HCT116 (cell line): ENCODE measurements around the gene SDCCAG8. TPM values are rescaled to one million over a fixed set of nuclear protein-coding genes. Genes with fewer than 3 reads are reported as not detected.

Experiments
- ATAC-seq: fragments of 200-7000 bp; cut with Tn5 transposase; 2 replicates; pipeline ENCODE4 v1.9.1; 2020; ENCODE audit warnings: mild to moderate bottlenecking, moderate library complexity
- BruUV-seq: library from RNA; stranded (reverse); fragments of 400-500 nt; replicated peaks from 2 replicates; lab custom pipeline; 2021; lab: Mats Ljungman, UMichigan
- CTCF ChIA-PET: fragments of 300-600 bp; sonication (Branson Sonifier 250); formaldehyde crosslinking; loops from one replicate; lab custom pipeline; 2021; ENCODE audit warnings: antibody characterized with exemption; lab: Charles Lee
- POLR2A ChIA-PET: fragments of 300-600, 350-600 bp; sonication (Branson Sonifier 250); formaldehyde crosslinking; loops from one replicate; lab custom pipeline; 2021; ENCODE audit warnings: antibody characterized with exemption; lab: Charles Lee
- RAD21 ChIA-PET, 2 experiments: fragments of 300-600 bp; sonication (Branson Sonifier 250); formaldehyde crosslinking; loops; one replicate each; lab custom pipeline; 2023; ENCODE audit warnings: low total read pairs in 2 of 2; ENCODE audit not compliant: uncharacterized antibody in 2 of 2, unreplicated experiment in 2 of 2, low non-redundant PET in 1 of 2; lab: Charles Lee
- DNase-seq: peaks from one replicate; pipeline ENCODE4 v3.0.0-alpha.2; 2010; ENCODE audit warnings: low read depth, low spot score
- H2AFZ ChIP-seq: fragments of 200-600 bp; shearing (Covaris generic), sonication (generic); 2 replicates; pipeline ENCODE4 v1.6.1; 2017; ENCODE audit warnings: low read depth, mixed run types, mixed read lengths, antibody characterized with exemption, low read length; ENCODE audit not compliant: poor library complexity, severe bottlenecking
- H3K27ac ChIP-seq: 2 replicates; pipeline ENCODE4 v1.5.1; 2012; ENCODE audit warnings: low read depth, low read length
- H3K27me3 ChIP-seq: fragments of 200-600 bp; sonication (generic); 2 replicates; pipeline ENCODE4 v1.6.1; 2016; ENCODE audit warnings: mixed run types, low read length, mixed read lengths; ENCODE audit not compliant: insufficient read depth
- H3K36me3 ChIP-seq, 2 experiments: fragments of 200-500 bp in 1 of 2; fragments of 200-600 bp in 1 of 2; sonication (Bioruptor generic) in 1 of 2; sonication (generic) in 1 of 2; 2 replicates each; pipeline versions ENCODE4 v1.5.1 to v1.6.1; 2014 to 2016; ENCODE audit warnings: low read length in 2 of 2, inconsistent platforms in 1 of 2, mixed read lengths in 1 of 2, mixed run types in 1 of 2; ENCODE audit not compliant: insufficient read depth in 2 of 2, control insufficient read depth in 1 of 2
- H3K4me1 ChIP-seq, 2 experiments: fragments of 200-600 bp in 1 of 2; sonication (generic) in 1 of 2; 2 replicates each; pipeline versions ENCODE4 v1.5.1 to v1.6.1; 2012 to 2017; ENCODE audit warnings: low read length in 2 of 2, inconsistent platforms in 1 of 2, mild to moderate bottlenecking in 1 of 2, mixed read lengths in 1 of 2, mixed run types in 1 of 2, moderate library complexity in 1 of 2; ENCODE audit not compliant: insufficient read depth in 2 of 2, control insufficient read depth in 1 of 2
- H3K4me2 ChIP-seq: fragments of 200-600 bp; sonication (generic); 2 replicates; pipeline ENCODE4 v1.6.1; 2017; ENCODE audit warnings: mixed run types, low read length, mixed read lengths
- H3K4me3 ChIP-seq, 2 experiments: fragments of 200-600 bp in 1 of 2; sonication (generic) in 1 of 2; replicated peaks in 1 of 2; 2 replicates each; pipeline ENCODE4 v1.5.1; 2011 to 2016; ENCODE audit warnings: low read length in 2 of 2, control low read depth in 1 of 2, low read depth in 1 of 2, mild to moderate bottlenecking in 1 of 2, mixed read lengths in 1 of 2, mixed run types in 1 of 2
- H3K79me2 ChIP-seq: fragments of 200-600 bp; sonication (generic); 2 replicates; pipeline ENCODE4 v1.6.1; 2017; ENCODE audit warnings: mild to moderate bottlenecking, mixed run types, low read length, moderate library complexity, mixed read lengths; ENCODE audit not compliant: insufficient read depth
- H3K9ac ChIP-seq: fragments of 200-600 bp; sonication (generic); 2 replicates; pipeline ENCODE4 v1.6.1; 2016; ENCODE audit warnings: low read length, mixed read lengths
- H3K9me2 ChIP-seq: fragments of 200-600 bp; sonication (generic), shearing (Covaris generic); 2 replicates; pipeline ENCODE4 v1.6.1; 2017; ENCODE audit warnings: mixed run types, mild to moderate bottlenecking, moderate library complexity; ENCODE audit not compliant: insufficient read depth
- H3K9me3 ChIP-seq, 2 experiments: fragments of 200-500 bp in 1 of 2; fragments of 200-600 bp in 1 of 2; sonication (Bioruptor generic) in 1 of 2; sonication (generic) in 1 of 2; 2 replicates each; pipeline ENCODE4 v1.6.1; 2014 to 2017; ENCODE audit warnings: low read length in 2 of 2, mixed read lengths in 2 of 2, inconsistent platforms in 1 of 2, low read depth in 1 of 2, mild to moderate bottlenecking in 1 of 2, mixed run types in 1 of 2, moderate library complexity in 1 of 2; ENCODE audit not compliant: control insufficient read depth in 1 of 2, insufficient read depth in 1 of 2
- H4K20me1 ChIP-seq: fragments of 200-600 bp; sonication (generic), shearing (Covaris generic); 2 replicates; pipeline ENCODE4 v1.6.1; 2017; ENCODE audit warnings: mixed run types, mild to moderate bottlenecking, moderate library complexity; ENCODE audit not compliant: insufficient read depth
- ATF3 ChIP-seq: IDR thresholded peaks from 2 replicates; pipeline ENCODE4 v1.6.1; 2012
- CEBPB ChIP-seq: IDR thresholded peaks from 2 replicates; pipeline ENCODE4 v1.6.1; 2012; ENCODE audit warnings: low read depth
- CTCF ChIP-seq, 3 experiments: fragments of 200-600 bp in 1 of 3; sonication (generic) in 1 of 3; IDR thresholded peaks in 2 of 3; conservative IDR thresholded peaks in 1 of 3; 2 replicates each; pipeline ENCODE4 v1.5.1; 2012 to 2017; ENCODE audit warnings: low read depth in 2 of 3, low read length in 2 of 3, antibody characterized with exemption in 1 of 3, borderline replicate concordance in 1 of 3, control low read depth in 1 of 3, mild to moderate bottlenecking in 1 of 3, mixed read lengths in 1 of 3, mixed run types in 1 of 3, moderate library complexity in 1 of 3; ENCODE audit not compliant: insufficient read depth in 1 of 3
- ELF1 ChIP-seq: IDR thresholded peaks from 2 replicates; pipeline ENCODE4 v1.6.1; 2012; ENCODE audit warnings: low read depth, borderline replicate concordance
- POLR2A ChIP-seq: IDR thresholded peaks from 2 replicates; pipeline ENCODE4 v1.7.0; 2011; ENCODE audit warnings: borderline replicate concordance; ENCODE audit not compliant: insufficient read depth, insufficient read length; ENCODE audit errors: extremely low read depth
- SP1 ChIP-seq: IDR thresholded peaks from 2 replicates; pipeline ENCODE4 v1.6.1; 2012; ENCODE audit warnings: low read depth
- TCF7L2 ChIP-seq: IDR thresholded peaks from 2 replicates; pipeline ENCODE4 v1.7.0; 2011; ENCODE audit warnings: borderline replicate concordance, inconsistent platforms; ENCODE audit not compliant: insufficient read depth, insufficient read length; ENCODE audit errors: extremely low read depth
- YY1 ChIP-seq: IDR thresholded peaks from 2 replicates; pipeline ENCODE4 v1.6.1; 2011; ENCODE audit warnings: low read length, low read depth, moderate library complexity, mild to moderate bottlenecking; ENCODE audit not compliant: insufficient replicate concordance; ENCODE audit errors: extremely low read depth
- ZBTB33 ChIP-seq: IDR thresholded peaks from 2 replicates; pipeline ENCODE4 v1.6.1; 2011; ENCODE audit warnings: mild to moderate bottlenecking, low read length, moderate library complexity; ENCODE audit not compliant: insufficient replicate concordance; ENCODE audit errors: extremely low read depth
- ZNF274 ChIP-seq: fragments of 200-500 bp; sonication (Bioruptor generic); IDR thresholded peaks from 2 replicates; pipeline ENCODE4 v1.6.1; 2014; ENCODE audit warnings: mild to moderate bottlenecking, low read depth, low read length, inconsistent platforms
- intact Hi-C: fragments of 100-400 bp; cut with micrococcal nuclease; formaldehyde crosslinking; loops from 2 replicates; pipeline ENCODE4 v1.10.0; 2022
- total RNA-seq: library from RNA; stranded (reverse); gene quantifications from one replicate; pipeline ENCODE4 v1.2.1, GENCODE V29; 2021; ENCODE audit not compliant: unreplicated experiment

SDCCAG8 gene
- total RNA-seq, 1 experiment from 2014 or later = 38.2 TPM

GRCh38 chr1:243397613-243398321 is 141.9 kb downstream of the SDCCAG8 start:
- CTCF ChIA-PET = no interaction called here
- BruUV-seq = no TSS peak
- Histone ChIP-seq H3K4me2 (no peak overlapping the region), H3K9me2 (no peaks in the 10 kb centered on the region), H4K20me1 (no peaks in the 10 kb centered on the region), H3K36me3 (no peaks in the 10 kb centered on the region), H3K79me2 (no peaks in the 10 kb centered on the region), H3K4me1 (no peaks in the 10 kb centered on the region), H3K27ac (no peak overlapping the region), H3K9ac (no peak overlapping the region), H3K9me3 (no peaks in the 10 kb centered on the region), H2AFZ (no peak overlapping the region), H3K4me3 (no peak overlapping the region), H3K27me3 (no peaks in the 10 kb centered on the region)
- intact Hi-C loops = no loop called here
- RAD21 ChIA-PET = no interaction called here
- TF ChIP-seq ATF3 (no peak), ELF1 (no peak), CTCF (IDR thresholded peaks at IDR 0.05 in 2 of 3, conservative IDR thresholded peaks at IDR 0.05 in 1 of 3; ENCODE audit: borderline replicate concordance in 1 of 3, insufficient read depth in 1 of 3, low read depth in 2 of 3, low read length in 2 of 3) (no peak)
- POLR2A ChIA-PET = no interaction called here
- DNase-seq = no peak
- ATAC-seq = no peak

GRCh38 chr1:243399561-243400155 is 143.8 kb downstream of the SDCCAG8 start:
- H3K27ac ChIP-seq = no peak overlapping the region
- H4K20me1 ChIP-seq = no peaks in the 10 kb centered on the region
- no peaks in the 10 kb centered on the region for H3K4me1 ChIP-seq
- H3K9me2 ChIP-seq = no peaks in the 10 kb centered on the region
- no peaks in the 10 kb centered on the region for H3K9me3 ChIP-seq
- ATAC-seq = no peak
- DNase-seq = no peak
- H3K4me3 ChIP-seq = no peak overlapping the region
- H2AFZ ChIP-seq = no peak overlapping the region
- no peaks in the 10 kb centered on the region for H3K36me3 ChIP-seq
- ChIA-PET CTCF (no interaction called here), POLR2A (no interaction called here), RAD21 (no interaction called here)
- no peaks in the 10 kb centered on the region for H3K79me2 ChIP-seq
- BruUV-seq = no TSS peak
- no peaks in the 10 kb centered on the region for H3K27me3 ChIP-seq
- H3K9ac ChIP-seq = no peak overlapping the region
- intact Hi-C loops = no loop called here
- H3K4me2 ChIP-seq = no peak overlapping the region
- TF ChIP-seq ZBTB33 = no peak
- TF ChIP-seq YY1 = no peak
- TF ChIP-seq SP1 = no peak
- TF ChIP-seq ELF1 = no peak
- no peak for TF ChIP-seq TCF7L2
- TF ChIP-seq CEBPB = no peak
- TF ChIP-seq POLR2A = no peak
- no peak for TF ChIP-seq ZNF274
- TF ChIP-seq CTCF (IDR thresholded peaks at IDR 0.05 in 2 of 3, conservative IDR thresholded peaks at IDR 0.05 in 1 of 3; ENCODE audit: borderline replicate concordance in 1 of 3, insufficient read depth in 1 of 3, low read depth in 2 of 3, low read length in 2 of 3) = no peak
